GM23338 (cell line): ENCODE measurements around the gene PCSK5.

Experiments used
- EZH2 ChIP-seq: fragments of 200-600 bp; sonication (generic); IDR thresholded peaks from one replicate; pipeline ENCODE4 v1.8.0; 2017; ENCODE audit warnings: antibody characterized with exemption, mild to moderate bottlenecking, low read depth; ENCODE audit not compliant: unreplicated experiment
- POLR2AphosphoS5 ChIP-seq: IDR thresholded peaks from 2 replicates; pipeline ENCODE4 v1.6.1; 2016; ENCODE audit warnings: antibody characterized with exemption, low read depth
- TF ChIP-seq, protein P1 (sequence below), 2 experiments: fragments of 200-600 bp in 1 of 2; sonication (generic) in 1 of 2; conservative IDR thresholded peaks; 2 replicates each; pipeline versions ENCODE4 v1.5.1 to v1.6.1; 2016 to 2017; ENCODE audit warnings: antibody characterized with exemption in 2 of 2, low read depth in 2 of 2, mild to moderate bottlenecking in 2 of 2, moderate library complexity in 1 of 2
- TF ChIP-seq, protein P2 (sequence below): IDR thresholded peaks from one replicate; pipeline ENCODE4 v1.6.1; 2018; ENCODE audit warnings: antibody characterized with exemption; ENCODE audit not compliant: unreplicated experiment

DNA sequence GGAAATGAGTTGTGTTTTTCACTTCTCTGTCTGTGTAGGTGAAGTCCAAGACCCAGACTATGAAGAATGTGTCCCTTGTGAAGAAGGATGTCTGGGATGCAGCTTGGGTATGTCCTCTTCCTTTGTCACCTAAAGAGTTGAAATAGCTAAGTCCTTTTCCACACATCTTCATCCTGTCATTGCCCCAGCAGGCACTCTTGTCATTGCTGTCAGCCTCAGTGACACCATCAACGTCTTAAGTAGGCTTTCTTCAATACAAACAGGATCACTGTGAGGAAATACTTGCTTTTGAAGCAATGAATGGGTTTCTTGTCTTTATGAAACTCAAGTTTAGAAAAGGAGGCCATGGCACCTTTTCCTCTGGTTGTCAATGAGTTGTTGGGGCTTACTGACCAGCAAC is 350.1 kb downstream of the PCSK5 start:
- TF ChIP-seq, protein P1, sequence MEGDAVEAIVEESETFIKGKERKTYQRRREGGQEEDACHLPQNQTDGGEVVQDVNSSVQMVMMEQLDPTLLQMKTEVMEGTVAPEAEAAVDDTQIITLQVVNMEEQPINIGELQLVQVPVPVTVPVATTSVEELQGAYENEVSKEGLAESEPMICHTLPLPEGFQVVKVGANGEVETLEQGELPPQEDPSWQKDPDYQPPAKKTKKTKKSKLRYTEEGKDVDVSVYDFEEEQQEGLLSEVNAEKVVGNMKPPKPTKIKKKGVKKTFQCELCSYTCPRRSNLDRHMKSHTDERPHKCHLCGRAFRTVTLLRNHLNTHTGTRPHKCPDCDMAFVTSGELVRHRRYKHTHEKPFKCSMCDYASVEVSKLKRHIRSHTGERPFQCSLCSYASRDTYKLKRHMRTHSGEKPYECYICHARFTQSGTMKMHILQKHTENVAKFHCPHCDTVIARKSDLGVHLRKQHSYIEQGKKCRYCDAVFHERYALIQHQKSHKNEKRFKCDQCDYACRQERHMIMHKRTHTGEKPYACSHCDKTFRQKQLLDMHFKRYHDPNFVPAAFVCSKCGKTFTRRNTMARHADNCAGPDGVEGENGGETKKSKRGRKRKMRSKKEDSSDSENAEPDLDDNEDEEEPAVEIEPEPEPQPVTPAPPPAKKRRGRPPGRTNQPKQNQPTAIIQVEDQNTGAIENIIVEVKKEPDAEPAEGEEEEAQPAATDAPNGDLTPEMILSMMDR (conservative IDR thresholded peaks at IDR 0.05; ENCODE audit: low read depth in 2 of 2) = no peak
- no peak for TF ChIP-seq POLR2AphosphoS5
- TF ChIP-seq EZH2 = no peak
- TF ChIP-seq, protein P2, sequence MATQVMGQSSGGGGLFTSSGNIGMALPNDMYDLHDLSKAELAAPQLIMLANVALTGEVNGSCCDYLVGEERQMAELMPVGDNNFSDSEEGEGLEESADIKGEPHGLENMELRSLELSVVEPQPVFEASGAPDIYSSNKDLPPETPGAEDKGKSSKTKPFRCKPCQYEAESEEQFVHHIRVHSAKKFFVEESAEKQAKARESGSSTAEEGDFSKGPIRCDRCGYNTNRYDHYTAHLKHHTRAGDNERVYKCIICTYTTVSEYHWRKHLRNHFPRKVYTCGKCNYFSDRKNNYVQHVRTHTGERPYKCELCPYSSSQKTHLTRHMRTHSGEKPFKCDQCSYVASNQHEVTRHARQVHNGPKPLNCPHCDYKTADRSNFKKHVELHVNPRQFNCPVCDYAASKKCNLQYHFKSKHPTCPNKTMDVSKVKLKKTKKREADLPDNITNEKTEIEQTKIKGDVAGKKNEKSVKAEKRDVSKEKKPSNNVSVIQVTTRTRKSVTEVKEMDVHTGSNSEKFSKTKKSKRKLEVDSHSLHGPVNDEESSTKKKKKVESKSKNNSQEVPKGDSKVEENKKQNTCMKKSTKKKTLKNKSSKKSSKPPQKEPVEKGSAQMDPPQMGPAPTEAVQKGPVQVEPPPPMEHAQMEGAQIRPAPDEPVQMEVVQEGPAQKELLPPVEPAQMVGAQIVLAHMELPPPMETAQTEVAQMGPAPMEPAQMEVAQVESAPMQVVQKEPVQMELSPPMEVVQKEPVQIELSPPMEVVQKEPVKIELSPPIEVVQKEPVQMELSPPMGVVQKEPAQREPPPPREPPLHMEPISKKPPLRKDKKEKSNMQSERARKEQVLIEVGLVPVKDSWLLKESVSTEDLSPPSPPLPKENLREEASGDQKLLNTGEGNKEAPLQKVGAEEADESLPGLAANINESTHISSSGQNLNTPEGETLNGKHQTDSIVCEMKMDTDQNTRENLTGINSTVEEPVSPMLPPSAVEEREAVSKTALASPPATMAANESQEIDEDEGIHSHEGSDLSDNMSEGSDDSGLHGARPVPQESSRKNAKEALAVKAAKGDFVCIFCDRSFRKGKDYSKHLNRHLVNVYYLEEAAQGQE = no peak
